Endodermal cell (in vitro differentiated cells): Measurements from ENCODE around the gene LRRC43. TPM values are rescaled to one million over a fixed set of nuclear protein-coding genes. Genes with fewer than 3 reads are reported as not detected.

ENCODE experiments used
- DNase-seq: peaks from one replicate; pipeline ENCODE4 v3.0.0-alpha.2; 2017
- H3K27ac ChIP-seq: 2 replicates; pipeline ENCODE4 v1.5.1; 2013; ENCODE audit warnings: mild to moderate bottlenecking, low read depth, low read length, moderate library complexity
- H3K27me3 ChIP-seq: 2 replicates; pipeline ENCODE4 v1.6.1; 2013; ENCODE audit warnings: mild to moderate bottlenecking, low read length, moderate library complexity; ENCODE audit not compliant: insufficient read depth, control insufficient read depth, poor library complexity, severe bottlenecking
- H3K36me3 ChIP-seq: 2 replicates; pipeline ENCODE4 v1.7.0; 2013; ENCODE audit warnings: mild to moderate bottlenecking, low read length, moderate library complexity; ENCODE audit not compliant: control insufficient read depth, insufficient read depth
- H3K4me1 ChIP-seq: one replicate; pipeline ENCODE4 v1.7.0; 2013; ENCODE audit warnings: low read length; ENCODE audit not compliant: control insufficient read depth, insufficient read depth
- H3K4me3 ChIP-seq: 2 replicates; pipeline ENCODE4 v1.5.1; 2013; ENCODE audit warnings: mild to moderate bottlenecking, low read length, moderate library complexity
- H3K9ac ChIP-seq: 2 replicates; pipeline ENCODE4 v1.6.1; 2013; ENCODE audit warnings: mild to moderate bottlenecking, low read length, moderate library complexity; ENCODE audit not compliant: poor library complexity, severe bottlenecking; ENCODE audit errors: extremely low read depth
- H3K9me3 ChIP-seq: 2 replicates; pipeline ENCODE4 v1.6.1; 2013; ENCODE audit warnings: mild to moderate bottlenecking, low read length, moderate library complexity; ENCODE audit not compliant: control insufficient read depth
- H3K27ac Mint-ChIP-seq: 2 replicates; pipeline ENCODE4 v1.8.0; 2020; ENCODE audit warnings: mixed read lengths
- H3K27me3 Mint-ChIP-seq: 2 replicates; pipeline ENCODE4 v1.8.0; 2021; ENCODE audit warnings: mild to moderate bottlenecking, mixed read lengths; ENCODE audit not compliant: insufficient read depth
- H3K36me3 Mint-ChIP-seq: 2 replicates; pipeline ENCODE4 v1.8.0; 2020; ENCODE audit warnings: low read depth, mixed read lengths
- H3K4me1 Mint-ChIP-seq: 2 replicates; pipeline ENCODE4 v1.8.0; 2020; ENCODE audit warnings: mixed read lengths
- H3K4me3 Mint-ChIP-seq: 2 replicates; pipeline ENCODE4 v1.8.0; 2020; ENCODE audit warnings: mild to moderate bottlenecking, moderate library complexity, mixed read lengths
- H3K9me3 Mint-ChIP-seq: 2 replicates; pipeline ENCODE4 v1.8.0; 2020; ENCODE audit warnings: mild to moderate bottlenecking, mixed read lengths
- CTCF ChIP-seq: fragments of 200-600 bp; sonication (generic); conservative IDR thresholded peaks from 2 replicates; pipeline ENCODE4 v1.5.0; 2021; ENCODE audit warnings: antibody characterized with exemption, mild to moderate bottlenecking
- WGBS, 2 experiments: methylation state at CpG; one replicate each; pipeline versions ENCODE4 v1.1.5 to v1.1.7; 2013; ENCODE audit warnings: missing lambda C conversion rate in 2 of 2, mixed read lengths in 1 of 2; ENCODE audit not compliant: insufficient coverage in 1 of 2, insufficient read length in 1 of 2; 5-methylcytosine and 5-hydroxymethylcytosine counted together
- total RNA-seq, 2 donors: library from RNA; stranded (reverse); fragmentation: NEBNext Ultra II Directional in 1 of 2; extraction: Animal tissue kit (Norgen Biotek cat#: 25700) in 1 of 2; gene quantifications; 2 replicates in 1 of 2; 3 replicates in 1 of 2; pipeline ENCODE4 v1.2.1, GENCODE V29; 2021

The LRRC43 gene
- total RNA-seq, 2 donors from 2014 or later: 1.5 to 2.4 TPM

GRCh38 chr12:122155705-122156104 lies 27.2 kb upstream of the LRRC43 start:
- Mint-ChIP-seq H3K27ac (peak overlapping the region; percentile 41), H3K9me3 (peaks cover 3% of the 10 kb centered on the region), H3K4me3 (no peak overlapping the region), H3K36me3 (no peaks in the 10 kb centered on the region), H3K27me3 (peaks cover 2% of the 10 kb centered on the region), H3K4me1 (peaks cover 17% of the 10 kb centered on the region)
- Histone ChIP-seq H3K27me3 (no peaks in the 10 kb centered on the region), H3K27ac (no peak overlapping the region), H3K4me3 (no peak overlapping the region), H3K9ac (no peak overlapping the region), H3K4me1 (peaks cover 3% of the 10 kb centered on the region), H3K36me3 (no peaks in the 10 kb centered on the region), H3K9me3 (no peaks in the 10 kb centered on the region)
- WGBS, 2 experiments: 51 to 73% methylated on average over 10 of the region's 10 CpGs
- peak; percentile 73 for DNase-seq
- no peak for TF ChIP-seq CTCF

GRCh38 chr12:122158700-122159285 lies 24.1 kb upstream of the LRRC43 start:
- Histone ChIP-seq H3K27ac (no peak overlapping the region), H3K4me1 (peaks cover 3% of the 10 kb centered on the region), H3K9ac (no peak overlapping the region), H3K27me3 (no peaks in the 10 kb centered on the region), H3K36me3 (no peaks in the 10 kb centered on the region), H3K9me3 (no peaks in the 10 kb centered on the region), H3K4me3 (no peak overlapping the region)
- H3K4me1 Mint-ChIP-seq: peaks cover 10% of the 10 kb centered on the region
- no peak overlapping the region for H3K27ac Mint-ChIP-seq
- no peak overlapping the region for H3K4me3 Mint-ChIP-seq
- DNase-seq: no peak
- peaks cover 19% of the 10 kb centered on the region for H3K9me3 Mint-ChIP-seq
- WGBS, 2 experiments: 92 to 95% methylated on average over 6 to 7 of the region's 7 CpGs
- TF ChIP-seq CTCF: no peak
- H3K27me3 Mint-ChIP-seq: peaks cover 2% of the 10 kb centered on the region
- no peaks in the 10 kb centered on the region for H3K36me3 Mint-ChIP-seq

- 54 to 56% methylated on average over 4 of the region's 4 CpGs for WGBS, 2 experiments
- Mint-ChIP-seq H3K27ac (no peak overlapping the region), H3K36me3 (no peaks in the 10 kb centered on the region), H3K27me3 (peaks cover 2% of the 10 kb centered on the region), H3K4me1 (peaks cover 10% of the 10 kb centered on the region), H3K4me3 (no peak overlapping the region), H3K9me3 (peaks cover 19% of the 10 kb centered on the region)
- no peaks in the 10 kb centered on the region for H3K9me3 ChIP-seq
- H3K9ac ChIP-seq: no peak overlapping the region
- H3K27me3 ChIP-seq: no peaks in the 10 kb centered on the region
- H3K27ac ChIP-seq: no peak overlapping the region
- peak; percentile 52 for TF ChIP-seq CTCF
- H3K4me3 ChIP-seq: no peak overlapping the region
- H3K4me1 ChIP-seq: no peaks in the 10 kb centered on the region
- H3K36me3 ChIP-seq: no peaks in the 10 kb centered on the region
- DNase-seq: no peak
Observed at GRCh38 chr12:122159882-122160281, 23.0 kb upstream of the LRRC43 start.
